OCI-LY1 (cell line): ENCODE results near the gene IL31RA.

Experiments
- CTCF ChIP-seq: fragments of 200-600 bp; sonication (generic), shearing (Covaris generic); IDR thresholded peaks from 2 replicates; pipeline ENCODE4 v1.5.1; 2017; ENCODE audit warnings: mild to moderate bottlenecking, antibody characterized with exemption, low read length, moderate library complexity, mixed read lengths
- EZH2 ChIP-seq: fragments of 200-600 bp; sonication (generic), shearing (Covaris generic); IDR thresholded peaks from 2 replicates; pipeline ENCODE4 v1.8.0; 2017; ENCODE audit warnings: borderline replicate concordance, mixed run types, mild to moderate bottlenecking, antibody characterized with exemption, low read length, moderate library complexity, mixed read lengths

- TF ChIP-seq CTCF (no peak), EZH2 (no peak)
Observed at GRCh38 chr5:55923865-55924500, 72.8 kb downstream of the IL31RA start.
